Astrocyte (in vitro differentiated cells and primary cell): ENCODE results near the gene FBLN1. TPM values are rescaled to one million over a fixed set of nuclear protein-coding genes. Genes with fewer than 3 reads are reported as not detected.
A peak's percentile ranks its signal among the peaks of the same experiment; 100 is the strongest.

Source experiments
- DNase-seq: peaks from one replicate; pipeline ENCODE4 v3.0.0-alpha.2; 2010; ENCODE audit warnings: low read depth
- FAIRE-seq: peaks from 2 replicates; lab custom pipeline; 2011; peaks lifted over from hg19 to GRCh38; lab: Jason Lieb, UNC
- H2AFZ ChIP-seq: 2 replicates; pipeline ENCODE4 v1.6.0; 2012; ENCODE audit warnings: low read depth, low read length, inconsistent platforms
- H3K27ac ChIP-seq: 2 replicates; pipeline ENCODE4 v1.5.1; 2011; ENCODE audit warnings: low read depth, low read length, inconsistent platforms
- H3K27me3 ChIP-seq: 2 replicates; pipeline ENCODE4 v1.6.0; 2011; ENCODE audit warnings: low read length, inconsistent platforms; ENCODE audit not compliant: insufficient read depth
- H3K36me3 ChIP-seq: 2 replicates; pipeline ENCODE4 v1.5.1; 2011; ENCODE audit warnings: low read length, inconsistent platforms; ENCODE audit not compliant: insufficient read depth
- H3K4me1 ChIP-seq: 2 replicates; pipeline ENCODE4 v1.5.1; 2011; ENCODE audit warnings: low read length, inconsistent platforms; ENCODE audit not compliant: insufficient read depth
- H3K4me2 ChIP-seq: 2 replicates; pipeline ENCODE4 v1.6.0; 2012; ENCODE audit warnings: low read length, inconsistent platforms
- H3K4me3 ChIP-seq: 2 replicates; pipeline ENCODE4 v1.5.1; 2011; ENCODE audit warnings: low read depth, mild to moderate bottlenecking, low read length, inconsistent platforms; ENCODE audit not compliant: insufficient read depth
- H3K79me2 ChIP-seq: 2 replicates; pipeline ENCODE4 v1.6.0; 2012; ENCODE audit warnings: mild to moderate bottlenecking, low read length, inconsistent platforms; ENCODE audit not compliant: insufficient read depth
- H3K9ac ChIP-seq: 2 replicates; pipeline ENCODE4 v1.6.0; 2012; ENCODE audit warnings: mild to moderate bottlenecking, low read length, inconsistent platforms
- H3K9me3 ChIP-seq: 2 replicates; pipeline ENCODE4 v1.5.1; 2012; ENCODE audit warnings: low read depth, mild to moderate bottlenecking, low read length, inconsistent platforms; ENCODE audit not compliant: insufficient read depth
- H4K20me1 ChIP-seq: 2 replicates; pipeline ENCODE4 v1.6.0; 2012; ENCODE audit warnings: low read length, inconsistent platforms; ENCODE audit not compliant: insufficient read depth
- H3K27ac Mint-ChIP-seq: one replicate; pipeline ENCODE4 v1.8.0; 2021; ENCODE audit warnings: mild to moderate bottlenecking, mixed read lengths; ENCODE audit not compliant: unreplicated experiment
- H3K27me3 Mint-ChIP-seq: one replicate; pipeline ENCODE4 v1.8.0; 2021; ENCODE audit warnings: low read depth, mixed read lengths; ENCODE audit not compliant: unreplicated experiment
- H3K36me3 Mint-ChIP-seq: one replicate; pipeline ENCODE4 v1.8.0; 2021; ENCODE audit warnings: low read depth, mixed read lengths; ENCODE audit not compliant: unreplicated experiment
- H3K4me1 Mint-ChIP-seq: one replicate; pipeline ENCODE4 v1.8.0; 2021; ENCODE audit warnings: low read depth, mixed read lengths; ENCODE audit not compliant: unreplicated experiment
- H3K4me3 Mint-ChIP-seq: one replicate; pipeline ENCODE4 v1.8.0; 2021; ENCODE audit warnings: mild to moderate bottlenecking, moderate library complexity, mixed read lengths; ENCODE audit not compliant: unreplicated experiment
- H3K9me3 Mint-ChIP-seq: one replicate; pipeline ENCODE4 v1.8.0; 2021; ENCODE audit warnings: mild to moderate bottlenecking, mixed read lengths; ENCODE audit not compliant: unreplicated experiment
- CTCF ChIP-seq: IDR thresholded peaks from 2 replicates; pipeline ENCODE4 v1.5.1; 2011; ENCODE audit warnings: low read depth, mild to moderate bottlenecking, inconsistent platforms, low read length, moderate library complexity; ENCODE audit not compliant: insufficient read depth
- EZH2 ChIP-seq: IDR thresholded peaks from 2 replicates; pipeline ENCODE4 v1.6.1; 2012; ENCODE audit warnings: mild to moderate bottlenecking, low read length, inconsistent platforms; ENCODE audit not compliant: insufficient read depth
- total RNA-seq: library from RNA; stranded (reverse); gene quantifications from 2 replicates; pipeline ENCODE4 v1.2.1, GENCODE V29; 2021

FBLN1 gene
- total RNA-seq, 1 donor from 2014 or later = 69.2 TPM

- no peaks in the 10 kb centered on the region for H3K4me1 ChIP-seq
- no peak overlapping the region for H3K4me2 ChIP-seq
- no peaks in the 10 kb centered on the region for H3K27me3 ChIP-seq
- H3K4me1 Mint-ChIP-seq = no peaks in the 10 kb centered on the region
- no peak for FAIRE-seq
- H4K20me1 ChIP-seq = no peaks in the 10 kb centered on the region
- H3K4me3 ChIP-seq = no peak overlapping the region
- H3K27me3 Mint-ChIP-seq = peaks cover 3% of the 10 kb centered on the region
- no peaks in the 10 kb centered on the region for H3K36me3 ChIP-seq
- no peak overlapping the region for H2AFZ ChIP-seq
- H3K36me3 Mint-ChIP-seq = no peaks in the 10 kb centered on the region
- H3K9me3 ChIP-seq = no peaks in the 10 kb centered on the region
- H3K27ac ChIP-seq = no peak overlapping the region
- H3K79me2 ChIP-seq = no peaks in the 10 kb centered on the region
- H3K9me3 Mint-ChIP-seq = peaks cover 8% of the 10 kb centered on the region
- TF ChIP-seq CTCF (no peak), EZH2 (no peak)
- H3K4me3 Mint-ChIP-seq = no peak overlapping the region
- no peak overlapping the region for H3K9ac ChIP-seq
- DNase-seq = no peak
- peak overlapping the region; percentile 29 for H3K27ac Mint-ChIP-seq
Observed at GRCh38 chr22:45483319-45483718, 19.4 kb upstream of the FBLN1 start.

GRCh38 chr22:45483918-45484499 is 18.7 kb upstream of the FBLN1 start:
- no peaks in the 10 kb centered on the region for H3K4me1 Mint-ChIP-seq
- no peak overlapping the region for H3K27ac Mint-ChIP-seq
- Histone ChIP-seq H3K27me3 (no peaks in the 10 kb centered on the region), H3K9me3 (no peaks in the 10 kb centered on the region), H2AFZ (no peak overlapping the region), H3K4me2 (no peak overlapping the region), H3K79me2 (no peaks in the 10 kb centered on the region), H3K9ac (no peak overlapping the region), H3K36me3 (no peaks in the 10 kb centered on the region), H3K4me1 (no peaks in the 10 kb centered on the region), H3K27ac (no peak overlapping the region), H4K20me1 (no peaks in the 10 kb centered on the region), H3K4me3 (no peak overlapping the region)
- DNase-seq (no peak), FAIRE-seq (no peak)
- no peaks in the 10 kb centered on the region for H3K36me3 Mint-ChIP-seq
- peaks cover 3% of the 10 kb centered on the region for H3K27me3 Mint-ChIP-seq
- no peak for TF ChIP-seq CTCF
- TF ChIP-seq EZH2 = no peak
- H3K4me3 Mint-ChIP-seq = no peak overlapping the region
- H3K9me3 Mint-ChIP-seq = peaks cover 11% of the 10 kb centered on the region

- no peak for DNase-seq
- Histone ChIP-seq H4K20me1 (no peaks in the 10 kb centered on the region), H3K4me3 (no peak overlapping the region), H3K9me3 (no peaks in the 10 kb centered on the region), H2AFZ (no peak overlapping the region), H3K4me2 (no peak overlapping the region), H3K27ac (no peak overlapping the region), H3K36me3 (no peaks in the 10 kb centered on the region), H3K9ac (no peak overlapping the region), H3K4me1 (no peaks in the 10 kb centered on the region), H3K79me2 (no peaks in the 10 kb centered on the region), H3K27me3 (no peaks in the 10 kb centered on the region)
- H3K27ac Mint-ChIP-seq = no peak overlapping the region
- no peak overlapping the region for H3K4me3 Mint-ChIP-seq
- H3K36me3 Mint-ChIP-seq = no peaks in the 10 kb centered on the region
- no peak for FAIRE-seq
- peaks cover 11% of the 10 kb centered on the region for H3K9me3 Mint-ChIP-seq
- H3K4me1 Mint-ChIP-seq = no peaks in the 10 kb centered on the region
- H3K27me3 Mint-ChIP-seq = peaks cover 3% of the 10 kb centered on the region
- TF ChIP-seq CTCF = no peak
- TF ChIP-seq EZH2 = no peak
Observed at GRCh38 chr22:45484742-45485141, 17.9 kb upstream of the FBLN1 start.
